ENCODE data around the gene USP21. TPM values are rescaled to one million over a fixed set of nuclear protein-coding genes. Genes with fewer than 3 reads are reported as not detected.

USP21 gene
- total and polyA plus RNA-seq, 9 of the 15 experiments (the other 6 are each of a cell fraction or from before 2014, with no cell fraction given): 4.9 to 52.4 (median 21.6) TPM

- no peak for TF ChIP-seq NFRKB (IDR thresholded peaks at IDR 0.05; ENCODE audit: low read depth)
- TF ChIP-seq ZNF384 (IDR thresholded peaks at IDR 0.05; ENCODE audit: low read depth, low read length): no peak
- no peak for TF ChIP-seq TOE1 (IDR thresholded peaks at IDR 0.05; ENCODE audit: borderline replicate concordance)
- no peak for TF ChIP-seq TOE1 (CRISPR knock-in tag; IDR thresholded peaks at IDR 0.05; ENCODE audit: borderline replicate concordance, low read depth)
- TF ChIP-seq SMAD3 (CRISPR knock-in tag; conservative IDR thresholded peaks at IDR 0.05): no peak
- no peak for TF ChIP-seq RFX5 (IDR thresholded peaks at IDR 0.05; ENCODE audit: low read depth, low read length)
- TF ChIP-seq ESRRA (IDR thresholded peaks at IDR 0.05; ENCODE audit: borderline replicate concordance, low read depth): 0 out of 2 replicates have a peak, but pooled peaks have one; percentile 7
- TF ChIP-seq PHTF2 (CRISPR knock-in tag; IDR thresholded peaks at IDR 0.05): no peak
- no peak for TF ChIP-seq ZFPM2 (CRISPR knock-in tag; IDR thresholded peaks at IDR 0.05)
- TF ChIP-seq DLX4 (CRISPR knock-in tag; IDR thresholded peaks at IDR 0.05): no peak
- TF ChIP-seq PATZ1 (CRISPR knock-in tag; IDR thresholded peaks at IDR 0.05; ENCODE audit: borderline replicate concordance): no peak
- no peak for TF ChIP-seq PKNOX1 (IDR thresholded peaks at IDR 0.05)
- TF ChIP-seq ZNF318 (IDR thresholded peaks at IDR 0.05; ENCODE audit: borderline replicate concordance in 1 of 2, low read depth in 1 of 2): no peak
- TF ChIP-seq SRSF1 (IDR thresholded peaks at IDR 0.05; ENCODE audit: low read depth, low read length): no peak
- 0 out of 2 replicates have a peak, but pooled peaks have one; percentile 5 for TF ChIP-seq MTA1 (IDR thresholded peaks at IDR 0.05; ENCODE audit: borderline replicate concordance)
Measured at GRCh38 chr1:161119092-161119903, 40.0 kb upstream of the USP21 start (continued).
